OCI-LY3 (cell line): Measurements from ENCODE around the gene CYP1B1.

Source experiments
- H2AFZ ChIP-seq: fragments of 200-600, 300-600 bp; shearing (Covaris generic); 2 replicates; pipeline ENCODE4 v1.6.0; 2014; ENCODE audit warnings: antibody characterized with exemption, low read depth, low read length
- H3K27ac ChIP-seq: fragments of 200-600, 300-600 bp; sonication (generic); 2 replicates; pipeline ENCODE4 v1.5.1; 2014; ENCODE audit warnings: mild to moderate bottlenecking, low read length, moderate library complexity, mixed read lengths
- H3K27me3 ChIP-seq: fragments of 200-600, 300-600 bp; sonication (generic); 2 replicates; pipeline ENCODE4 v1.6.1; 2014; ENCODE audit warnings: low read depth, low read length, mixed read lengths
- H3K36me3 ChIP-seq: fragments of 200-600, 300-600 bp; sonication (generic); replicated peaks from 2 replicates; pipeline ENCODE3; 2014; ENCODE audit warnings: low read depth, low read length, mixed read lengths
- H3K4me1 ChIP-seq: fragments of 300-600, 200-600 bp; sonication (generic); 2 replicates; pipeline ENCODE4 v1.6.1; 2014; ENCODE audit warnings: low read length, mixed read lengths
- H3K4me2 ChIP-seq: fragments of 200-600, 300-600 bp; sonication (generic); 2 replicates; pipeline ENCODE4 v1.6.1; 2014; ENCODE audit warnings: low read length, mixed read lengths
- H3K4me3 ChIP-seq: fragments of 300-600, 200-600 bp; sonication (generic); 2 replicates; pipeline ENCODE4 v1.5.1; 2014; ENCODE audit warnings: antibody characterized with exemption, mild to moderate bottlenecking, low read length, moderate library complexity
- H3K79me2 ChIP-seq: fragments of 300-600, 200-600 bp; shearing (Covaris generic); 2 replicates; pipeline ENCODE4 v1.6.1; 2014; ENCODE audit warnings: mild to moderate bottlenecking, low read length, mixed read lengths
- H3K9ac ChIP-seq: fragments of 300-600, 200-600 bp; shearing (Covaris generic); 2 replicates; pipeline ENCODE4 v1.6.0; 2014; ENCODE audit warnings: mild to moderate bottlenecking, low read length, moderate library complexity
- H3K9me3 ChIP-seq: fragments of 200-600, 300-600 bp; shearing (Covaris generic); 2 replicates; pipeline ENCODE4 v1.6.1; 2014; ENCODE audit warnings: low read length, mixed read lengths; ENCODE audit not compliant: insufficient read depth
- H4K20me1 ChIP-seq: fragments of 200-600, 300-600 bp; sonication (generic); 2 replicates; pipeline ENCODE4 v1.6.1; 2016; ENCODE audit warnings: low read length, mixed read lengths; ENCODE audit not compliant: insufficient read depth
- CTCF ChIP-seq: fragments of 200-600, 300-600 bp; sonication (generic); IDR thresholded peaks from 2 replicates; pipeline ENCODE4 v1.5.1; 2014; ENCODE audit warnings: antibody characterized with exemption, low read length, low read depth
- EZH2phosphoT487 ChIP-seq: fragments of 200-600 bp; shearing (Covaris generic); IDR thresholded peaks from 2 replicates; pipeline ENCODE4 v1.6.1; 2018; ENCODE audit warnings: antibody characterized with exemption, mixed run types, low read depth

CYP1B1 gene

DNA sequence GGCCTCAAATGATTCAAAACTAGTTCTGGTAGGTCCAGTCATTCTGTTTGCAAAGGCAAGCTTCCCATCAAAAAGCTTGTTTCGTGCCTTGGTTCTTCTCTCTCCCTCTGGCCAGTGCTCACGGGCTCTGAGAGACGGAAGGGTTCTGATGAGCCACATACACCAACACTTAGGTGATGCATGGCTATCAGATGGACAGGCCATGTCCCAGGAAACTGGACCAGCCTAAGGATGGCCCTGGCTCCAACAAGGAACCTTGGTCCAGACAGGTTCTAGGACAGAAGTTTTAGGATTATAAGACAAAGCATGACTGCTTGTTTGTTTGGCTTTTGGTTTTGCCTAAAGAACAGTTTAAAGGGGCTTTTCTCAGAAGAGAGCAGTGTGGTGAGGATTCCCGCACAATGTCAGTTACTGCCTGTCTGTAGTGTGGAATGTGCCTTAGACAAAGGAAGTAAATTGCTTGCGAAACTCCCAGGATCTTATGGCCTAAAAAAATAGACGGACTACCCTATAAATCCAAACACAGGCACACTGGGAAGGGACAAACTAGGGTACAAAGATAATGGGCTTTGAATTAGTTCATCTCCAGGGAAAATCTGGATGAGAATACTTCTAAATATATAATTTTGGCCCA lies 10.3 kb downstream of the CYP1B1 start:
- H3K27ac ChIP-seq, result no peak overlapping the region
- no peaks in the 10 kb centered on the region for H3K27me3 ChIP-seq
- TF ChIP-seq CTCF (no peak), EZH2phosphoT487 (no peak)
- H2AFZ ChIP-seq, result no peak overlapping the region
- no peak overlapping the region for H3K9ac ChIP-seq
- H3K36me3 ChIP-seq, result no peaks in the 10 kb centered on the region
- no peaks in the 10 kb centered on the region for H3K4me1 ChIP-seq
- H3K79me2 ChIP-seq, result no peaks in the 10 kb centered on the region
- no peaks in the 10 kb centered on the region for H3K9me3 ChIP-seq
- H3K4me2 ChIP-seq, result no peak overlapping the region
- no peaks in the 10 kb centered on the region for H4K20me1 ChIP-seq
- no peak overlapping the region for H3K4me3 ChIP-seq

DNA sequence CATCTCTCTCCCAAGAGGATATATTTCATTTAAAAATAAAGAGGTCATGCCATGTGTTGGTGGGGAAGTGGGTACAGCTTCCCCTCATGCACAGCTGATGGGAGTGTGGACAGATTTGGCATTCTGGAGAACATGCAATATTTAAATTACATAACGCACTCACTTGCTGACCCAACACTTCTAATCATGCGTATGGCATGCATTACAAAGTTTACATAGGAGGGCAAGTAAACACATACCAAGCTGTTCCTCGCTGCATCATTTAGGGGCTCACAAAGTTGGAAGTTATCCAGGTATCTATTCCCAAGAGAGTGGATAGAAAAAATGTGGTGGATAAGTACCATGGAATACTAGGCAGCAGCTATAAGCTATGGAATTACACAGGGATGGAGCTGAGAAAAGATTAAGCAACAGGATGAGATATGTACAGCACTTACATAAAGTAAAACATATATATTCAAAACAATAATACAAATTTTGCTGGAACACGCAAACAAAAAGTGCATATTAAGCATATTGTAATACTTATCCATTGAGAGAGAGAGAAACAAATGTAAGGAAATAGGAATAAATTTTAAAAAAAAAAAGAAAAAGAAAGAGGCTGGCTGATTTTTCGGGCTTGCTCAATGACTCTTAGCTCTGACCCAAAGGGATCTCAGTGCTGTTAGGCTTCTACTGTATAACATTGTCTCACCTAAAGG lies 11.0 kb downstream of the CYP1B1 start:
- no peaks in the 10 kb centered on the region for H3K27me3 ChIP-seq
- H2AFZ ChIP-seq, result no peak overlapping the region
- no peaks in the 10 kb centered on the region for H3K36me3 ChIP-seq
- no peaks in the 10 kb centered on the region for H3K4me1 ChIP-seq
- no peak overlapping the region for H3K9ac ChIP-seq
- no peak overlapping the region for H3K4me3 ChIP-seq
- no peak for TF ChIP-seq EZH2phosphoT487
- TF ChIP-seq CTCF, result no peak
- no peaks in the 10 kb centered on the region for H3K9me3 ChIP-seq
- no peak overlapping the region for H3K4me2 ChIP-seq
- no peaks in the 10 kb centered on the region for H4K20me1 ChIP-seq
- H3K27ac ChIP-seq, result no peak overlapping the region
- no peaks in the 10 kb centered on the region for H3K79me2 ChIP-seq

- H4K20me1 ChIP-seq, result no peaks in the 10 kb centered on the region
- H3K27me3 ChIP-seq, result no peaks in the 10 kb centered on the region
- H2AFZ ChIP-seq, result no peak overlapping the region
- no peaks in the 10 kb centered on the region for H3K79me2 ChIP-seq
- H3K9ac ChIP-seq, result no peak overlapping the region
- no peak overlapping the region for H3K27ac ChIP-seq
- H3K36me3 ChIP-seq, result no peaks in the 10 kb centered on the region
- no peaks in the 10 kb centered on the region for H3K4me1 ChIP-seq
- TF ChIP-seq EZH2phosphoT487, result no peak
- no peak for TF ChIP-seq CTCF
- H3K9me3 ChIP-seq, result no peaks in the 10 kb centered on the region
- H3K4me3 ChIP-seq, result no peak overlapping the region
- H3K4me2 ChIP-seq, result no peak overlapping the region
Observed at GRCh38 chr2:38060236-38061018, 15.5 kb downstream of the CYP1B1 start.
